HUES48 (cell line): ENCODE measurements around the gene SLIRP.
A peak's percentile ranks its signal among the peaks of the same experiment; 100 is the strongest.
"Not testable (repeated sequence)": the region's sequence is repeated elsewhere in the genome, so short reads cannot be mapped to it uniquely, and the experiment has no call there.

Source experiments
- H3K27ac ChIP-seq: one replicate; pipeline ENCODE4 v1.7.0; 2013; ENCODE audit warnings: low read depth, low read length, inconsistent platforms
- H3K27me3 ChIP-seq: 2 replicates; pipeline ENCODE4 v1.6.1; 2013; ENCODE audit warnings: mild to moderate bottlenecking, low read length; ENCODE audit not compliant: control insufficient read depth, insufficient read depth
- H3K36me3 ChIP-seq: 2 replicates; pipeline ENCODE4 v1.6.1; 2013; ENCODE audit warnings: low read length; ENCODE audit not compliant: control insufficient read depth, insufficient read depth
- H3K4me1 ChIP-seq: 2 replicates; pipeline ENCODE4 v1.6.1; 2013; ENCODE audit warnings: mild to moderate bottlenecking, low read length; ENCODE audit not compliant: control insufficient read depth, insufficient read depth
- H3K4me3 ChIP-seq: 2 replicates; pipeline ENCODE4 v1.5.1; 2013; ENCODE audit warnings: mild to moderate bottlenecking, low read depth, low read length
- H3K9ac ChIP-seq: 2 replicates; pipeline ENCODE4 v1.6.1; 2013; ENCODE audit warnings: mild to moderate bottlenecking, low read depth, low read length, moderate library complexity
- H3K9me3 ChIP-seq: 2 replicates; pipeline ENCODE4 v1.6.1; 2013; ENCODE audit warnings: low read length; ENCODE audit not compliant: control insufficient read depth, insufficient read depth

SLIRP gene

GRCh38 chr14:77707724-77708408, at the start of gene SLIRP, which contains the start of gene ALKBH1:
TSS of gene SLIRP (plus strand) at chr14:77708103. CDS start at chr14:77708112, 9 bp downstream.
TSS of gene ALKBH1 (minus strand) at chr14:77708023. CDS start at chr14:77708004, 19 bp downstream.
- Histone ChIP-seq H3K9ac (peak within 1 kb of the TSS; percentile 97), H3K9me3 (no peaks in the 10 kb centered on the region), H3K27me3 (no peaks in the 10 kb centered on the region), H3K4me1 (peaks cover 15% of the 10 kb centered on the region; the same call in 1 of the 2 replicates), H3K27ac (peak within 1 kb of the TSS; percentile 74), H3K4me3 (peak within 1 kb of the TSS; percentile 99), H3K36me3 (peaks cover 53% of the 10 kb centered on the region)

DNA sequence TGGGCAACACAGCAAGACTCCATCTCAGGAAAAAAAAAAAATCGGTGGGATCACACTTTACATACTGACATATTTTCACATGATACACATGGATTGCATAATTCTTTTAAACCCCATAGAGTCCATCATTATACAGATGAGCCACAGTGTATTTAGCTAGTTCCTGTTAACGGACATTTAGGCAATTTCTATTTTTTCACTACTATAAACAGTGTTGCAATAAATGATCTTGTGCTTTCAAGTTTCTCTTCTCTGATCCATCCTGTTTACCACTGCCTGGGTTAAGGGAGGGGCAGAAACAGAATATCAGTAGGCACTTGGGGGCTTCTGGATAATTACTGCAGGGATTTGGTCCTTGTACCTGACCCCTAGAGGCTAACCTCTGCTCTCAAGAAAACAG, 48.1 kb upstream of the SLIRP start:
- no peak overlapping the region for H3K9ac ChIP-seq
- H3K4me3 ChIP-seq, result no peak overlapping the region
- H3K36me3 ChIP-seq, result no peaks in the 10 kb centered on the region
- H3K4me1 ChIP-seq, result peaks cover 12% of the 10 kb centered on the region
- no peaks in the 10 kb centered on the region for H3K9me3 ChIP-seq
- no peaks in the 10 kb centered on the region for H3K27me3 ChIP-seq
- no peak overlapping the region for H3K27ac ChIP-seq

DNA sequence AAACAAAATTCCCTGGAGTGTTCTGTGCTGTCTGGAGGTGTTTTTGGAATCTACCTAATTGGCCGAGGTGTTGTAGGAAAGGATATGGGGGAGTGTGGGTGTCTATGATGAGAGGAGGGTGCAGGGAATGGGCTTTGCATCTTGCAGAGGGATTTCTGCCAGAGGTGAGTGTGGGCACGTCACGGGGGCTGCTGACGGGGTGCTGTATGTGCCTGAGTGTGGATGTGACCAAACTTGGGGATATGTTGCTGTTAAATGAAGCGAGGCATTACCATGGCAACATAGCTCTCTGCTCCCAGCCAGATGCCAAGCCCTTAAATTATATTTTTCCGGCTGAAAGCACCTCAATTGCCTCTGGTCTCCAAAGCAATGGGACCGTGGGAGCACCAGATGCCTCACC, 47.1 kb upstream of the SLIRP start:
- peaks cover 8% of the 10 kb centered on the region for H3K4me1 ChIP-seq
- peak overlapping the region; percentile 27 for H3K27ac ChIP-seq
- no peak overlapping the region for H3K9ac ChIP-seq
- H3K27me3 ChIP-seq, result no peaks in the 10 kb centered on the region
- H3K4me3 ChIP-seq, result no peak overlapping the region
- no peaks in the 10 kb centered on the region for H3K9me3 ChIP-seq
- no peaks in the 10 kb centered on the region for H3K36me3 ChIP-seq

DNA sequence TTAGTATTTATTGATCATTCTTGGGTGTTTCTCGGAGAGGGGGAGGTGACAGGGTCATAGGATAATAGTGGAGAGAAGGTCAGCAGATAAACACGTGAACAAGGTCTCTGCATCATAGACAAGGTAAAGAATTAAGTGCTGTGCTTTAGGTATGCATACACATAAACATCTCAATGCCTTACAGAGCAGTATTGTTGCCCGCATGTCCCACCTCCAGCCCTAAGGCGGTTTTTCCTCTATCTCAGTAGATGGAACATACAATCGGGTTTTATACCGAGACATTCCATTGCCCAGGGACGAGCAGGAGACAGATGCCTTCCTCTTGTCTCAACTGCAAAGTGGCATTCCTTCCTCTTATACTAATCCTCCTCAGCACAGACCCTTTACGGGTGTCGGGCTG, 46.3 kb upstream of the SLIRP start:
- H3K9me3 ChIP-seq, H3K4me3 ChIP-seq, H3K9ac ChIP-seq, H3K4me1 ChIP-seq, H3K27ac ChIP-seq, H3K27me3 ChIP-seq, H3K36me3 ChIP-seq: not testable (repeated sequence)

GRCh38 chr14:77663293-77663692, 44.6 kb upstream of the SLIRP start:
- Histone ChIP-seq H3K4me3 (no peak overlapping the region), H3K9ac (no peak overlapping the region), H3K27ac (no peak overlapping the region), H3K36me3 (no peaks in the 10 kb centered on the region), H3K4me1 (peaks cover 8% of the 10 kb centered on the region), H3K27me3 (no peaks in the 10 kb centered on the region), H3K9me3 (no peaks in the 10 kb centered on the region)

GRCh38 chr14:77667331-77667730, 40.6 kb upstream of the SLIRP start:
- Histone ChIP-seq H3K27ac (no peak overlapping the region), H3K9ac (no peak overlapping the region), H3K4me1 (no peaks in the 10 kb centered on the region), H3K27me3 (no peaks in the 10 kb centered on the region), H3K36me3 (0 out of 2 replicates have a peak, but pooled peaks cover under 1% of the 10 kb centered on the region), H3K9me3 (no peaks in the 10 kb centered on the region), H3K4me3 (no peak overlapping the region)

DNA sequence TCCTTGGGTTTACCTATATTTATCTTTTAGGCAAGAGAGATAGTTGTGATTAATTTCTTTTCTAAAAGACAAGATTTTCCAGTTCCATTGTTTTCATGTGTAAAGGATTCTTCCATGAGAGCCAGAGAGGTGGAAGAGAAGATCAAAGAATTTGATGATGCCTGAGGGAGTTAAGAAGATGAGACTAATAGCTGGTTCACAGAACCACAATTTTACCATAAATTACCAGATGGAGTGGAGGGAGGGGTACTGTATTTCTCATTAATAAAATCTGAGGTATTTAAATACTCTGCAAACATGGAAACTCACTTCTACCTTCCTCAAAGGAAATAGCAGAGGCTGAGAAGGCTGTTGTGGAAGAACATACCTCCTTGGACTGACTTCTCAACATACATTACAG, 34.7 kb upstream of the SLIRP start:
- no peaks in the 10 kb centered on the region for H3K9me3 ChIP-seq
- no peak overlapping the region for H3K9ac ChIP-seq
- no peaks in the 10 kb centered on the region for H3K4me1 ChIP-seq
- no peak overlapping the region for H3K27ac ChIP-seq
- no peaks in the 10 kb centered on the region for H3K27me3 ChIP-seq
- H3K4me3 ChIP-seq, result no peak overlapping the region
- H3K36me3 ChIP-seq, result peaks cover 49% of the 10 kb centered on the region

GRCh38 chr14:77674931-77675330, 33.0 kb upstream of the SLIRP start:
- Histone ChIP-seq H3K36me3 (peaks cover 63% of the 10 kb centered on the region), H3K4me3 (no peak overlapping the region), H3K9ac (no peak overlapping the region)

GRCh38 chr14:77681196-77682157, 26.4 kb upstream of the SLIRP start:
- no peak overlapping the region for H3K4me3 ChIP-seq
- H3K27me3 ChIP-seq, result no peaks in the 10 kb centered on the region
- no peaks in the 10 kb centered on the region for H3K9me3 ChIP-seq
- H3K4me1 ChIP-seq, result no peaks in the 10 kb centered on the region
- no peak overlapping the region for H3K27ac ChIP-seq
- H3K36me3 ChIP-seq, result peaks cover 34% of the 10 kb centered on the region
- no peak overlapping the region for H3K9ac ChIP-seq

More at GRCh38 chr14:77674931-77675330, 33.0 kb upstream of the SLIRP start:
- no peak overlapping the region for H3K27ac ChIP-seq
- H3K4me1 ChIP-seq, result no peaks in the 10 kb centered on the region
- H3K9me3 ChIP-seq, result no peaks in the 10 kb centered on the region
- H3K27me3 ChIP-seq, result no peaks in the 10 kb centered on the region

DNA sequence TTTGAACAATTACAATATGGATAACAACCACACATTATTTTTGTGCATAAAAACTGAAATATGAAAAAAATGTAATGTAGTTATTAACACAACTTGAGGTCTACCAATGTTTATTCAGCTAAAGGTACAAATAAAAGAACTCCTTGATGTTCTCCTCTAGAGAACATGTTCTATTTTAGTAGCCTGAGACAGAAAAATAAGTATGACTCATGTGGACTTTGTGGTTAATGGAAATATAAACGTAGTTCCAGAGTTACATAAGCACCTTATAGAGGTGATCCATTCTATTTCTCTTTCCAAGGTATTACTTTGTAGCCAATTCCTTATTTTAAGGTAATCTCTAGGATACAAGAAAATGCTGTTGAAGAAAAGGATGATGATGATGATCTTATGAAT, 25.7 kb upstream of the SLIRP start:
- Histone ChIP-seq H3K27ac (no peak overlapping the region), H3K27me3 (no peaks in the 10 kb centered on the region), H3K9me3 (no peaks in the 10 kb centered on the region), H3K4me1 (no peaks in the 10 kb centered on the region), H3K9ac (no peak overlapping the region), H3K4me3 (no peak overlapping the region), H3K36me3 (peaks cover 38% of the 10 kb centered on the region)

- peaks cover 51% of the 10 kb centered on the region for H3K36me3 ChIP-seq
These were observed 16.6 kb upstream of the SLIRP start for GRCh38 chr14:77691259-77691658.

More at GRCh38 chr14:77691259-77691658, 16.6 kb upstream of the SLIRP start:
- Histone ChIP-seq H3K9me3 (no peaks in the 10 kb centered on the region), H3K4me3 (no peak overlapping the region), H3K4me1 (peaks cover 17% of the 10 kb centered on the region), H3K9ac (no peak overlapping the region), H3K27ac (no peak overlapping the region), H3K27me3 (no peaks in the 10 kb centered on the region)
